ENCODE data around the gene TARS2. TPM values are rescaled to one million over a fixed set of nuclear protein-coding genes. Genes with fewer than 3 reads are reported as not detected.

Gene TARS2
- total and polyA plus RNA-seq, 4 donors, result 14.3 to 20.5 (median 14.8) TPM

DNA sequence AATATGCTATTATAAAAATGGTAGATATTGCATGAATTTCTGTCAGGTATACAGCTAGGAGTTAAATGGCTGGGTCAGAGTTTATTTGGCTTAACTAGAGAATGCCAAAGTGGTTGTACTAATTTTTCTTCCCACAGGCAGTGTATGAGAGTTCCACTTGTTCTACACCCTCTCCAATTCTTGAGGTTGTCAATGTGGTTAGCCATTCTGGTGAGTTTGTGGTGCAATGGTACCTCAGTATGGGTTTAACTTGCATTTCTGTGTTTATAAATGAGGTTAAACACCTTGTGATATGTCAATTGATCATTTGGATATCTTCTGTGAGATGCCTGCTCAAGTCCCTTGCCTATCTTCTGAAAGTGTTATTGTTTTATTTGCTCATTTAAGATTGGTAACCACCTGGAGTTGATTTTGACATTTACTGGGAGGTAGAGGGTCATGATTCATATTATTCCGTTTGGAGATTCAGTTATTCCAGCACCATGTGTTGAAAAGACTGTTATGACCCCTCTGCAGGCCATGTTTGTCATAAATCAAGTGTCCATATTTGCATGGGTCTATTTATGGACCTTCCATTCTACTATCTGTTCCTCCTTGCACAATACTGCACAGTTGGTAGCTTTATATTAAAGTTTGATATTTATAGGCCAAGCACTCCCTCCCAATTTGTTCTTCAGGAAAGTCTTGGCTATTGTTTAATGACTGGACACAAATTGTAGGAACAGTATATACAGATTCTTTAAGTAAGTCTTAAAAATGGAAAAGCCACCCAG is 34.2 kb downstream of the TARS2 start:
- Histone ChIP-seq H3K4me3 (no peak overlapping the region), H3K36me3 (ENCODE audit: control insufficient read depth in 4 of 4, insufficient read depth in 4 of 4, low read length in 4 of 4) (no peaks in the 10 kb centered on the region), H3K9me3 (ENCODE audit: control insufficient read depth in 4 of 4, insufficient read depth in 3 of 4, low read length in 3 of 4) (no peaks in the 10 kb centered on the region), H3K27me3 (ENCODE audit: control insufficient read depth in 3 of 3, insufficient read depth in 3 of 3, low read length in 2 of 3) (no peaks in the 10 kb centered on the region), H3K9ac (ENCODE audit: insufficient read depth in 1 of 2, low read length in 2 of 2) (no peak overlapping the region), H3K4me1 (ENCODE audit: control insufficient read depth in 5 of 5, insufficient read depth in 5 of 5, low read length in 5 of 5) (peaks cover 0 to 5% (median 0%) of the 10 kb centered on the region in 5 donors), H3K27ac (ENCODE audit: low read depth in 1 of 2, low read length in 1 of 2) (no peak overlapping the region)
- ATAC-seq (ENCODE audit: insufficient read depth, low FRiP score) (no peak), DNase-seq (no peak)
- TF ChIP-seq, protein P1, sequence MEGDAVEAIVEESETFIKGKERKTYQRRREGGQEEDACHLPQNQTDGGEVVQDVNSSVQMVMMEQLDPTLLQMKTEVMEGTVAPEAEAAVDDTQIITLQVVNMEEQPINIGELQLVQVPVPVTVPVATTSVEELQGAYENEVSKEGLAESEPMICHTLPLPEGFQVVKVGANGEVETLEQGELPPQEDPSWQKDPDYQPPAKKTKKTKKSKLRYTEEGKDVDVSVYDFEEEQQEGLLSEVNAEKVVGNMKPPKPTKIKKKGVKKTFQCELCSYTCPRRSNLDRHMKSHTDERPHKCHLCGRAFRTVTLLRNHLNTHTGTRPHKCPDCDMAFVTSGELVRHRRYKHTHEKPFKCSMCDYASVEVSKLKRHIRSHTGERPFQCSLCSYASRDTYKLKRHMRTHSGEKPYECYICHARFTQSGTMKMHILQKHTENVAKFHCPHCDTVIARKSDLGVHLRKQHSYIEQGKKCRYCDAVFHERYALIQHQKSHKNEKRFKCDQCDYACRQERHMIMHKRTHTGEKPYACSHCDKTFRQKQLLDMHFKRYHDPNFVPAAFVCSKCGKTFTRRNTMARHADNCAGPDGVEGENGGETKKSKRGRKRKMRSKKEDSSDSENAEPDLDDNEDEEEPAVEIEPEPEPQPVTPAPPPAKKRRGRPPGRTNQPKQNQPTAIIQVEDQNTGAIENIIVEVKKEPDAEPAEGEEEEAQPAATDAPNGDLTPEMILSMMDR (IDR thresholded peaks at IDR 0.05; ENCODE audit: control extremely low read depth, extremely low read depth), result no peak
- 81 to 89% methylated on average over 1 of the region's 1 CpG for WGBS, 2 donors

DNA sequence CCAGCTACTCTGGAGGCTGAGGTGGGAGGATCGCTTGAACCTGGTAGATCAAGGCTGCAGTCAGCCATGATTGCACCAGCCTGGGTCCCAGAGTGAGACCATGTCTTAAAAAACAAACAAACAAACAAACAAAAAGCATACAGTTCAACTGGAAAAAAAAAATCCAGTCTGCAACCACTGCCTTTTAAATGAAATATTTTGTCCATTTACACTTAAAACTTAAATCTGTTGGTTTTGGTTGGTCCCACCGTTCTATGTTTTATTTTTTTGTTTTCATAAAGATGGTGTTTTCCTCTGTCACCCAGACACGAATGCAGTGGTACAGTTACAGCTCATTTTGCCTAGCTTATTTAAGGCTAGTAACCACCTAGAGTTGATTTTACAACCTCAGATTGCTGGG is 38.1 kb downstream of the TARS2 start:
- Histone ChIP-seq H3K36me3 (ENCODE audit: control insufficient read depth in 4 of 4, insufficient read depth in 4 of 4, low read length in 4 of 4) (no peaks in the 10 kb centered on the region), H3K9ac (ENCODE audit: insufficient read depth in 1 of 2, low read length in 2 of 2) (no peak overlapping the region), H3K9me3 (ENCODE audit: control insufficient read depth in 4 of 4, insufficient read depth in 3 of 4, low read length in 3 of 4) (no peaks in the 10 kb centered on the region), H3K27ac (ENCODE audit: low read depth in 1 of 2, low read length in 1 of 2) (no peak overlapping the region), H3K27me3 (ENCODE audit: control insufficient read depth in 3 of 3, insufficient read depth in 3 of 3, low read length in 2 of 3) (no peaks in the 10 kb centered on the region), H3K4me1 (ENCODE audit: control insufficient read depth in 5 of 5, insufficient read depth in 5 of 5, low read length in 5 of 5) (peaks cover 0 to 8% (median 4%) of the 10 kb centered on the region in 5 donors), H3K4me3 (no peak overlapping the region)
- DNase-seq, result no peak
- TF ChIP-seq, protein P1 (IDR thresholded peaks at IDR 0.05; ENCODE audit: control extremely low read depth, extremely low read depth), result no peak
- WGBS, 2 donors, result 89 to 96% methylated on average over 3 of the region's 3 CpGs
- ATAC-seq (ENCODE audit: insufficient read depth, low FRiP score), result no peak

DNA sequence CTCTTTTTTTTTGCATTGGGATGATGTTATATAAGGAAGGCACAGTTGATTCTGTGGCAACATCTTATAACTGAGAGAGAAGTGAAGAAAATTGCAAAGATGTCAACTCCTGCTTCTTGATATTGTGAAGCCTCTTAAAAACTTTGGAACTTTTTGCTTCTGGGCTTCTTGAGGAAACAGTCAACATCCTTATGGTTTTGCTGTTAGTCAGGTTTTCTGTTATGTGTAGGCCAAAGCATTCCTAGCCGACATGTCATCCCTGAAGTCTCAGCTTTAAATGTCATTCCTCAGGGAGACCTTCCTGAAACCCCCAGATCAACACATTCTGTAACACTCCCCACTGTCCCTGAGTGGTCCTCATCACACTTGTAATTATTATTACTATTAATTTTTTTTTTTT is 41.0 kb downstream of the TARS2 start:
- 95 to 100% methylated on average over 1 of the region's 1 CpG for whole genome bisulfite sequencing, 2 donors
- DNase-seq (no peak), ATAC-seq (ENCODE audit: insufficient read depth, low FRiP score) (no peak)
- Histone ChIP-seq H3K27me3 (ENCODE audit: control insufficient read depth in 3 of 3, insufficient read depth in 3 of 3, low read length in 2 of 3) (no peaks in the 10 kb centered on the region), H3K9ac (ENCODE audit: insufficient read depth in 1 of 2, low read length in 2 of 2) (no peak overlapping the region), H3K4me1 (ENCODE audit: control insufficient read depth in 5 of 5, insufficient read depth in 5 of 5, low read length in 5 of 5) (peaks cover 0 to 8% (median 4%) of the 10 kb centered on the region in 5 donors), H3K36me3 (ENCODE audit: control insufficient read depth in 4 of 4, insufficient read depth in 4 of 4, low read length in 4 of 4) (no peaks in the 10 kb centered on the region), H3K27ac (ENCODE audit: low read depth in 1 of 2, low read length in 1 of 2) (no peak overlapping the region), H3K9me3 (ENCODE audit: control insufficient read depth in 4 of 4, insufficient read depth in 3 of 4, low read length in 3 of 4) (no peaks in the 10 kb centered on the region), H3K4me3 (no peak overlapping the region)
- TF ChIP-seq, protein P1 (IDR thresholded peaks at IDR 0.05; ENCODE audit: control extremely low read depth, extremely low read depth), result no peak

Data from lung (tissue), 12 donors.